GM19193 (cell line): ENCODE measurements around the gene CASP8.

Experiments
- POLR2A ChIP-seq: IDR thresholded peaks from 4 replicates; pipeline ENCODE4 v1.6.1; 2011; ENCODE audit not compliant: insufficient read depth, insufficient read length; ENCODE audit errors: extremely low read depth

CASP8 gene

GRCh38 chr2:201260302-201260800 lies at the start of gene CASP8:
TSS of gene CASP8 (plus strand) at chr2:201260536. CDS start at chr2:201266487, 5,951 bp downstream.
- no peak for TF ChIP-seq POLR2A

- no peak for TF ChIP-seq POLR2A
Measured at GRCh38 chr2:201215963-201216362, 44.4 kb upstream of the CASP8 start.

DNA sequence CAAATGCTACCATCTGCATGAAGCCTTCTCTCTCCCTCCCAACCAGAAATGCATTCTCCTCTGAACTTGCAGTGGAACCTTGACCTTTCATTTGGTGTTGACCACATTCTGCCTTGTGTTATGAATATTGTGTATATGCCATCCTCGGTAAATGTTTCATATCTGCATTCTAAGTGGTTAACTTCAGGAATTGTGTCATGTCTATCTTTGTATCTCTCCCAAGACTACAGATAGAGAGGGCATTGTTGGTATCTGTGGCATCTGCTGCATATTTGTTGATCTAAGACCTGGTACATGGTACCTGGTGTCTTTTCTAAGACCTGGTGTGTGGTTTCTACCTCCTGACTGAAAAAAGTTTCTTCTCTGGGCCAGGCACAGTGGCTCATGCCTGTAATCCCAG lies 43.4 kb upstream of the CASP8 start:
- no peak for TF ChIP-seq POLR2A

DNA sequence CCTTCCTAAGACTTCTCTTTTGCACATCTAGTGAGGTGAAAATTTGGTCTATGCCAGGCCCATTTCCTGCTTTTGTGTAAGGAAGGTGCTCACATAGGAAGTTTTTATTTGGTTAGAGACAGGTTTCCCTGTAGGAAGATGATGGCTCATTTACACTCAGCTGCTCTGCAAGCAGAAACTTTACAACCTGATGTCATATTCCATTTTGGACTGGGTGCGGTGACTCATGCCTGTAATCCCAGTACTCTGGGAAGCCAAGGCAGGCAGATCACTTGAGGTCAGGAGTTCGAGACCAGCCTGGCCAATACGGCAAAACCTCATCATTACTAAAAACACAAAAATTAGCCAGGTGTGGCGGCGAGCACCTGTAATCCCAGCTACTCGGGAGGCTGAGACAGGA lies 41.6 kb upstream of the CASP8 start:
- no peak for TF ChIP-seq POLR2A

DNA sequence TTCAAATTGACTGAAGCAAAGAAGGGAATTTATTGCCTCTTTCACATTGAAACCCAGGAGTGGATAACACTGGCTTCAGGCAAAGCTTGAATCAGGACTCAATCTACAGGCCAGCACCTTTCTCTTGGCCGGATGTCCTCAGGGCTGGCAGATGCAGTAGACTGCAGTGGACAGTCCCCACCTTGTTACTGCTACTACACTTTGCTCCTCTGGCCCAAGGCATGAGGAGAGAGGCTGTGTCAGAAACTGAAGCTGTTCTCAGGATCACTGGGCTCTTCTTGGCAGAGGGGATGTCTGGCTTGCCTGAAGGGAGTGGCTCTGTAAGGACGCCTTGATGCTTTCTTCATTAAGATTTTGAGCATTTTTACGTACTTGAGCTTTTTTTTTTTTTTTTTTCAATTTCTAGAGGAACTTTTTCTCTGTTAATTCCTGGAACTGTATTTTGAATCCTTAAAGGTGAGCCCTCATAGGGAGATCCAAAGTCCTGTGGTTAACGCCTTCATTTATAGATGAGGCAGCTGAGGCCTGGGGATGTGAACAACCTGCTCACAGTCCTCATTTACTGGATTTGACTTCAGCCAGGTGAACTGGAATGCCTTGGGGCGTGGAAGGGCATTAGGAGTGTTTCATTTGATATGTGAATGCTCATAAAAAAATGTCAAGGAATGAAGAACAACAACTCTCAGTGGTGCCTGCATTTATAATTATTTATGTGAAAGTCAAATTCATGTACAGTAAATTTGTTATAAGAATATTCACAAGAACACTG lies 40.8 kb upstream of the CASP8 start:
- no peak for TF ChIP-seq POLR2A

DNA sequence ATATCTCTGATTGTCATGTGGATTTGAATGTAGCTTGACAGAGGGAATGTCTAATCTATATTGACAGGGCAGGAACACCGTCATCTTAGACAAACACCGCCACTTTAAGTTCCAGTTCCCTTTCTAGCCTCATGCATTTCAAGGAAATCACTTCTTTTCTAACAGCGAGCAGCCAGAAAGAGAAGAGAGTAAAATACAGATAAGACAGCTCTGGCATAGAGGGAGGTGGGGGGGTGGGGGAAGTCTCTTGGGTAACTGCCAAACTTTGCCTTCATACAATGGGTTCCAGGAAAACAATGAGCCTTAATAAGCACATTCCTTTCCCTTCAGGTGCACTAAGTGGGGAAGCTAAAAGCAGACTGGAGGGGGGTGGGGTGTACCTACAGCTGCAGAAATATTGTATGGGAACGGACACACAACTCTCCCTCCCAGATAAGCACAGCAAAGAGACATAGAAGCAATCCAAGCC lies 40.2 kb upstream of the CASP8 start:
- TF ChIP-seq POLR2A = no peak

DNA sequence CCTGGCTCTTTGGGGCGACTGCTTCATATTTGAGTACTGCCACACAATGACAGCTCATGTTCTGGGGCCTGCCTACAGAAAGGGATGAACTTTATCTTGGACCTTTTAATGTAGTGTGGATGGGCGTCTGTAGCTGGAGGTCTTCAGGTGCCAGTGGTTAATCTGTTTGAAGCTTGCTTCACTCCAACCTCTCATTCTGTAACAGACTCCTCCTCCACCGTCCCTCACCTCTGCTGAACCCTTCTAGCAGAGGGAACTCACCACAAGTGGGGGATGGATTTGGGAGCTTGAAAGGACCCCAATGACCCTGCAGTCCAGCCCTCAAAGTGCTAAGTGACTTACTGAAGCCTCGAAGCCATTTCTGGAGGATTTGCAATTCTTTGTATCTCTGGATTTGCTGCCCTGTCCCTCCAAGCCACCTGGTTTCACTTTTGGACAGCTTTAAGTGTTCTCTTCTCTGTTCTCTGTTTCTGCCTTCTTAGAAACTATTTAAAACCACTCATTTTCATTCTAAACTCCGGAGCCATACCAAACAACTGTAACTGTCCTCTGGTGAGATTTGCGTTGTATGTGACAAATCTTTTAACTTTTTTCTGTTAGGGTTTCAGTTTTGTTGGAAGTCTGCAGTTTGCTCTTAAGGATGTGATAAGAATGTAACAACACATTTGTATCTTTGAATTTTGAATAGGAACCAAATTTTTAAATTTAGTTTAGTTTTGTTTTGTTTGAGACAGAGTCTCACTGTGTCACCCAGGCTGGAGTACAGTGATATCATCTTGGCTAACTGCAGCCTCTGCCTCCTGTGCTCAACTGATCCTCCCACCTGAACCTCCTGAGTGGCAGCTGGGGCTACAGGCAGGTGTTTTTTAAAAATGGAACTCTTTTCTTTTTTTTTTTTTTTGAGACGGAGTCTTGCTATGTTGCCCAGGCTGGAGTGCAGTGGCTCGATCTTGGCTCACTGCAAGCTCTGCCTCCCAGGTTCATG lies 37.0 kb upstream of the CASP8 start:
- TF ChIP-seq POLR2A = no peak

DNA sequence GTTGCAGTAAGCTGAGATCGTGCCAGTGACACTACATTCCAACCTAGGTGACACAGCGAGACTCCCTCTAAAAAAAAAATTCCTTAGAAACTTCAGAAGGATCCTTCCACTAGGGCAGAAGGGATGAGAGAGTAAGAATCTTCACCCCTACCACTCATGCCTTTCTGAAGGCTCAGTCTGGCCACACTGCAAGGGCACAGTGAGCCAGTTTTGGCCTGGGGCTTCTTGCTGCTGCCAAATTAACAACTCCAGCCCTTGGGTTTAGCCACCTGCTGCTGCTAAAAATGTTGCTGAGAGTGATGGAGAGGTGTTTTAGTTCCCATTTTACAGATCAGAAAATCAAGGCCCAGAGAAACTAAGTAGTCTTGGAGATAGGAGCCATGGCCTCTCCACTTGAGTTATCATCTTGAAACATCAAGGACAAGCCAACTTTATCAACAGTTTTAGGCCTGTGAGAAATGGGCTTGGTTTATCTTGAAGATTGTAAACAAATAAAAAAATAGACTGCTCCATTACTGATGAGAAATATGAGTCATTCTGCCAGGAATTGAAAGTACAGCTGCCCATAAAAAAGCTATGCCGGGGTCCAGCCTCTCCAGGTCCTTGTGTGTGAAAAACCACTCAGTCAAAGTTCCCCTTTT lies 31.9 kb upstream of the CASP8 start:
- no peak for TF ChIP-seq POLR2A

GRCh38 chr2:201228912-201229290 lies 31.4 kb upstream of the CASP8 start:
- no peak for TF ChIP-seq POLR2A

DNA sequence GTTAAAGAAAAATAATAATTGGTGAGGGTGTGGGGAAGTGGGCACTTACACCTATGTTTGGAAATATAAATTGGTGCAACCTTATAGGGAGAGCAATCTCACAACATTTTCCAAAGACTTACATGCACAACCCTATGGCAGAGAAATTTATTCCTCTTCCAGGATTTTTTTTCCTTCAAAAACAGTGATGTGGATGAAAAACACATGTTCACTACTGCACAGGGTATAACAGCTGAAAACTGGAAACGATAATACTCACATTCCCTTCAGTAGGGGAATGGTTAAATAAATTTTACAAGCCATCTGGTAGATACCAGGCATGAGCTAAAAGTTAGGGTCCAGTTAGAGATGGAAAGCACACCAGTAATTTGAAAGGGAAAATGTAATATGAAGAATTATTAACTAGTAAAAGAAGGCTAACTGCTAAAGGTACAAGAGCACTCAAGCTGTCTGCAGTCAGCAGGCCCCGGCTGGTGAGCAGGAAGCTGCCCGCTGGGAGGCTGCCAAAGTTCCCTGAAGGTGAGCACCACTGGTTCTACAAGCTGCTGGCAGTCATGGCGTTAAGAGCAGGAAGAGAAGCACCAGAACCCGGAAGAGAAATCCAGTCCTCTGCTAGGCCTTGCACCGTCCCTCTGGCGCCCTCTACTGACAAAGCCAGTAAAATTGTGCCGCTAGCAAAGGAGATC lies 28.4 kb upstream of the CASP8 start:
- TF ChIP-seq POLR2A = peak; percentile 60

GRCh38 chr2:201232467-201232815 lies 27.9 kb upstream of the CASP8 start:
- TF ChIP-seq POLR2A = no peak

- TF ChIP-seq POLR2A = peak; percentile 78
Measured at GRCh38 chr2:201233192-201233811, 27.0 kb upstream of the CASP8 start.

DNA sequence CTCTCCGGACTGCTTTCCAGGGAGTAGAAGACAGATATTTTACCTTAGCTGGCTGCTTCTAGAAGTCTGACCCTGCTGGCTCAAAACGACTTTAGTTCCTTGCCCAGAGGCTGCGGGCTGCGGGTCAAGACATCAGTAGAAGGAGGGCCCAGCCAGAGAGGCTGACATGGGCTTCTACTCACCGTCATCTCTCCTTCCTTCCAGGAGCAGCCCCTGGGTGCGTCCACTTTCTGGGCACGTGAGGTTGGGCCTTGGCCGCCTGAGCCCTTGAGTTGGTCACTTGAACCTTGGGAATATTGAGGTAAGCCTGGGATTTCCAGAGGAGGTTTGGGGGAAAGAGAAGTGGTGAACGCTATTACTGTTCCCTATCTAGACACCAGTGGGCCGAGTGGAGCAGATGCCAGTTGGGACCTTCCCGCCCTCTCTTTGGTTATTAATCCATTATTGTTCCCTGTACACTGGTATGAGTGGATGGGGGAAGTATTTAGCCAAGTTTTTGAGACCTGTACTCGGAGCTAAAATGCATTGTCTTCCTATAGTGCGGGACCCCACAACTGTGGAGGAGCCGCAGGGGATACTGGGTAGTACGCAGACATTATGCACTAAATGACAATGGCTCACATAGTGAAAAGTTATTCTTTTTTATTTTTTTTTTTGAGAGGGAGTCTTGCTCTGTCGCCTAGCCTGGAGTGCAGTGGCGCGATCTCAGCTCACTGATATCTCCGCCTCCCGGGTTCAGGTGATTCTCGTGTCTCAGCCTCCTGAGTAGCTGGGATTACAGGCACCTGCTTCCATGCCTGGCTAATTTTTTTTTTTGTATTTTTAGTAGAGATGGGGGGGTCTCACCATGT lies 26.3 kb upstream of the CASP8 start:
- no peak for TF ChIP-seq POLR2A
